ENCODE measurements around the gene CAMK2G. TPM values are rescaled to one million over a fixed set of nuclear protein-coding genes. Genes with fewer than 3 reads are reported as not detected.

CAMK2G gene
- polyA plus RNA-seq, 3 donors: 1.7 to 60.7 (median 3.0) TPM

GRCh38 chr10:73807471-73807870 lies 66.9 kb downstream of the CAMK2G start:
- H3K79me2 ChIP-seq (ENCODE audit: insufficient read depth, low read length): peaks cover 54% of the 10 kb centered on the region
- peak overlapping the region in 1 of 2 donors; percentile 46 for H3K27ac ChIP-seq (ENCODE audit: low read depth in 1 of 2, low read length in 2 of 2)
- H3K36me3 ChIP-seq (replicated peaks in 1 of 2; ENCODE audit: control insufficient read depth in 1 of 2, insufficient read depth in 2 of 2, low read length in 2 of 2): peaks cover 68 to 71% of the 10 kb centered on the region in 2 donors
- H3K4me1 Mint-ChIP-seq: peaks cover 40% of the 10 kb centered on the region
- no peak overlapping the region for H3K4me3 ChIP-seq (replicated peaks in 1 of 3; ENCODE audit: low read depth in 2 of 3, low read length in 3 of 3)
- 96% methylated on average over 14 of the region's 14 CpGs for WGBS (ENCODE audit: insufficient coverage)
- no peak overlapping the region for H3K4me3 Mint-ChIP-seq
- no peak overlapping the region for H3K4me2 ChIP-seq (replicated peaks; ENCODE audit: extremely low read depth, low read length, poor library complexity, severe bottlenecking)
- peak overlapping the region in 3 of 7 donors; percentile 13 to 58 (median 40) for H3K27ac Mint-ChIP-seq
- H3K27me3 Mint-ChIP-seq (ENCODE audit: low read depth in 3 of 3): no peaks in the 10 kb centered on the region
- intact Hi-C loops (cut with micrococcal nuclease): no loop called here
- no peak for TF ChIP-seq CTCF (IDR thresholded peaks at IDR 0.05)
- peaks cover 70 to 73% of the 10 kb centered on the region in 2 donors for H3K36me3 Mint-ChIP-seq
- no peak overlapping the region for H2AFZ ChIP-seq (ENCODE audit: insufficient read depth, low read depth, low read length, poor library complexity, severe bottlenecking)
- peaks cover 20% of the 10 kb centered on the region in 2 donors for H3K4me1 ChIP-seq (ENCODE audit: control insufficient read depth in 1 of 2, insufficient read depth in 2 of 2, low read length in 2 of 2)
- no peaks in the 10 kb centered on the region for H3K9me3 ChIP-seq (replicated peaks in 1 of 2; ENCODE audit: control insufficient read depth in 1 of 2, insufficient read depth in 1 of 2, low read length in 2 of 2)
- H3K9ac ChIP-seq (ENCODE audit: insufficient read depth, low read length, poor library complexity, severe bottlenecking): no peak overlapping the region
- no peak for DNase-seq
- H4K20me1 ChIP-seq (ENCODE audit: insufficient read depth, low read length): peaks cover 51% of the 10 kb centered on the region
- peaks cover 0 to 1% (median 0%) of the 10 kb centered on the region in 7 donors for H3K9me3 Mint-ChIP-seq
- no peaks in the 10 kb centered on the region for H3K27me3 ChIP-seq (ENCODE audit: control insufficient read depth in 2 of 2, insufficient read depth in 2 of 2, low read length in 2 of 2)

GRCh38 chr10:73806176-73806950 lies 68.0 kb downstream of the CAMK2G start:
- WGBS (ENCODE audit: insufficient coverage): 96% methylated on average over 13 of the region's 14 CpGs
- no peak overlapping the region for H3K4me3 Mint-ChIP-seq
- Histone ChIP-seq H4K20me1 (ENCODE audit: insufficient read depth, low read length) (peaks cover 62% of the 10 kb centered on the region), H2AFZ (ENCODE audit: insufficient read depth, low read depth, low read length, poor library complexity, severe bottlenecking) (no peak overlapping the region), H3K27me3 (ENCODE audit: control insufficient read depth in 2 of 2, insufficient read depth in 2 of 2, low read length in 2 of 2) (no peaks in the 10 kb centered on the region), H3K4me3 (replicated peaks in 1 of 3; ENCODE audit: low read depth in 2 of 3, low read length in 3 of 3) (no peak overlapping the region), H3K9me3 (replicated peaks in 1 of 2; ENCODE audit: control insufficient read depth in 1 of 2, insufficient read depth in 1 of 2, low read length in 2 of 2) (no peaks in the 10 kb centered on the region), H3K9ac (ENCODE audit: insufficient read depth, low read length, poor library complexity, severe bottlenecking) (no peak overlapping the region), H3K4me1 (ENCODE audit: control insufficient read depth in 1 of 2, insufficient read depth in 2 of 2, low read length in 2 of 2) (peaks cover 15 to 20% of the 10 kb centered on the region in 2 donors), H3K79me2 (ENCODE audit: insufficient read depth, low read length) (peaks cover 53% of the 10 kb centered on the region), H3K4me2 (replicated peaks; ENCODE audit: extremely low read depth, low read length, poor library complexity, severe bottlenecking) (no peak overlapping the region), H3K27ac (ENCODE audit: low read depth in 1 of 2, low read length in 2 of 2) (peak overlapping the region in 1 of 2 donors; percentile 46), H3K36me3 (replicated peaks in 1 of 2; ENCODE audit: control insufficient read depth in 1 of 2, insufficient read depth in 2 of 2, low read length in 2 of 2) (peaks cover 79 to 82% of the 10 kb centered on the region in 2 donors)
- peaks cover 0 to 1% (median 0%) of the 10 kb centered on the region in 7 donors for H3K9me3 Mint-ChIP-seq
- no peak for TF ChIP-seq CTCF (IDR thresholded peaks at IDR 0.05)
- peak overlapping the region in 4 of 7 donors; percentile 7 to 58 (median 38) for H3K27ac Mint-ChIP-seq
- peaks cover 40% of the 10 kb centered on the region for H3K4me1 Mint-ChIP-seq
- intact Hi-C loops (cut with micrococcal nuclease): no loop called here
- H3K36me3 Mint-ChIP-seq: peaks cover 79 to 84% of the 10 kb centered on the region in 2 donors
- no peak for DNase-seq
- no peaks in the 10 kb centered on the region for H3K27me3 Mint-ChIP-seq (ENCODE audit: low read depth in 3 of 3)
